ENCODE data around the gene ASTN2.

Gene ASTN2

GRCh38 chr9:117104716-117105495 lies 310.0 kb downstream of the ASTN2 start:
- DNase-seq (ENCODE audit: low spot score), result no peak

DNA sequence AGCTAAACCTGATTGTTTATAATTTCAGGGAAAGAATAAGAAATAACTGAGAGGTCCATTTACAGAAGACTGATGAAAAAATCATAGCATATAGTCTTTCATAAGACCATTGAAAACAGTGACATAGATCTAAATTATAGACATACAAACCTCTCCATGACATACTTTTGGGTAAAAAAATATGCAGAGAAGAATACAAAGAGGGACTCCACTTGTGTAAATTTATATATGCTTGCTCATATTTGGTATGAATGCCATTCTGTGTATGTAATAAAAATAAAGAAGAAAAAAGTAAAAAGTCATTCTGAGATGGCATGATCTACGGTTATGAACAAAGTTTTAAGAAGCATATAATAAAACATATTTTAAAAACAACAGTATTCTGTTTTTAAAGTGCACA lies 310.7 kb downstream of the ASTN2 start:
- DNase-seq (ENCODE audit: low spot score), result no peak

GRCh38 chr9:117103438-117104110 lies 311.3 kb downstream of the ASTN2 start:
- no peak for DNase-seq (ENCODE audit: low spot score)

- DNase-seq (ENCODE audit: low spot score), result no peak
These were observed 313.8 kb downstream of the ASTN2 start for GRCh38 chr9:117101008-117101407.

DNA sequence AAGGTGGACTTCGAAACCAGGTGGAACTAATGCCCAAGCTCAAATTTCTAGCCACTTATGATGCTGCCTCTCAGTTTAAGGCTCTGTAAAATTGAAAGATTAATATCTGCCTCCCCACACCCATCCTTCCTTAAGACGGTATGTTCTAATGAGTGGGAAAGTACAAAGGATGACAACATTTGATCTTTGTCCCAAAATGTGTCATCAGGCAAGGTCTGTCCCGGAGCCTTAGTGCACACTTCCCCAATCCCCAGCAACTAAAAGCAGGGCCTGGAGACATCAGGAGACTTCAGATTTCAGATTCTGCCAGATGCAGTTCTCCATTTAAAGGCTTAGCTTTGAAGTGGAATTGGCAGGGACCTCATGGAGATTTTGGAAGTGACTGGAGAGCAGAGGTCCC lies 316.5 kb downstream of the ASTN2 start:
- DNase-seq (ENCODE audit: low spot score), result no peak

DNA sequence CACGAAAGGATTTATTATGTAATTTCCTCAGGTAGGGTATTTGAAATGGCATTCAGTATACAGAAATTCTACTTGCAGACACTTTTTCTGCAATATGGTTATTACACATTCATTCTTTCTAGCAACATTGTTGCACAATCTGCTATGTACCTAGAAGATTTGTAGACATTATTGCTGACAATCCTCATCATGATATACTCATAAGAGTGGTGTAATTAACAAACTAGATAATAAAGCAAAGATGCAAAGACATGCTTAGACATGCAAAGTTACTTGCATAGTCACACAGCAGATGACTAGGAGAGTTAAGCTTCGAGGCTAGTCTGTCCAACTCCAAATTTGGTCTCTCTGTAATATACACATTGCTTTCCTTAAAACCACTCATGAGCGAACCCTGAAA lies 317.1 kb downstream of the ASTN2 start:
- DNase-seq (ENCODE audit: low spot score), result no peak

DNA sequence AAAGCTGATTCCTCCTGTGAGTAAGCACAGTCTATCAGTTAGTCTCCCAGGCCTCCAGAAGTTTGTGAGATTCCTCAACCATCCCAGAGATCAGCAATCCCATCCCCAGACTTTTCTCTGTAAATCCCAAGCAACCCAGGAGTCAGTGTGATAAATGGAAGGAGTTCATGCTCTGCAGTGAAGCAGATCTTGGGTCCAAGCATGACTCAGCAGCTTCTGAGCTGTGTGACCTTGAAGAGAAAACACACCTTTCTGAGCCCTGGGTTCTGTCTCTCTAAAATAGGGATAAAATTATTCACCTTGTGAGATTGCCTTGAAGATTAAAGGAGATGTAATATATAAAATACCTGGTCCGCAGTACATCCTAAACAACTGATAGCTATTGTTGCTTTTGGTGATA lies 318.7 kb downstream of the ASTN2 start:
- no peak for DNase-seq (ENCODE audit: low spot score)

- no peak for DNase-seq (ENCODE audit: low spot score)
These were observed 319.8 kb downstream of the ASTN2 start for GRCh38 chr9:117095081-117095480.

DNA sequence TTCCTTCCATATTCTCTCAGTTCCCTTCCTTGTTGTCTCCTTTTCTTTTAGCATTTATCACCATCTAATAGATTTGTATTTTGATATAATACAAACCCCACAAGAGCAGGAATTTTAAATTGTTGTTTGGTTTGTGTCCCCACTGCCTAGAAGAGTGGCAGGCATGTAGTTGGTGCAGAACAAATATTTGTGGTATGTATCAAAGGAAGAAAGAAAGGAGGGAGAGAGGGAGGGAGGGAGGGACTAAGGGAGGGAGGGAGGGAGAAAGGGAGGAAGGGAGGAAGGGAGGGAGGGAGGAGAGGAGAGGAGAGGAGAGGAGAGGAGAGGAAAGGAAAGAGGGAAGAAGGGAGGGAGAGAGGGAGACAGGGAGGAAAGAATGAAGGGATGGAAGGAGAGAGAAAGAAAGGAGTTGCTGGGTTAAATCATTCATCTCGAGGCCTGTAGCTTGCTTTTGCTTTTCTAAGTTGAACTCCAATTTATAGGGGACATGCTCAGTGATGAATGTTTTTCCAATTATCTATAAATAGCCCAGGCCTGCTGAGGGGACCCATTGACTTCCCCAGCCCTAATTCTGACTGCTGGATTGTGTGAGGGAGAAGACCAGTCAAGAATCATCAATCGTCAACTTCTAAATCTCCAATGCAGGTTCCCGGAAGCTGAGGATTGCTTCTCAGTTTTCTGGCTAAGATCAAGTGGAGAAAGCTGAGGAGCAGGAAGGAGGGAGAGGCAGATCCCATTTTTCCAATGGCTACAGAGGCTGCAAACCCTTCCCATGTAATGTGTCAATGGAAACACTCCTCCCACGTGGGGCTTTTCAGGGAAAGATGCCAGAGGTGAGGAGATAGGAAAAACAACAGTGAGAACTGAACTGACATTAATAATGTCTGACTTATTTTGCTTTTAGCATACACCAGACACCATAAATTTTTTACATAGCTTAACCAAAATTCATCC lies 320.7 kb downstream of the ASTN2 start:
- DNase-seq (ENCODE audit: low spot score), result no peak

DNA sequence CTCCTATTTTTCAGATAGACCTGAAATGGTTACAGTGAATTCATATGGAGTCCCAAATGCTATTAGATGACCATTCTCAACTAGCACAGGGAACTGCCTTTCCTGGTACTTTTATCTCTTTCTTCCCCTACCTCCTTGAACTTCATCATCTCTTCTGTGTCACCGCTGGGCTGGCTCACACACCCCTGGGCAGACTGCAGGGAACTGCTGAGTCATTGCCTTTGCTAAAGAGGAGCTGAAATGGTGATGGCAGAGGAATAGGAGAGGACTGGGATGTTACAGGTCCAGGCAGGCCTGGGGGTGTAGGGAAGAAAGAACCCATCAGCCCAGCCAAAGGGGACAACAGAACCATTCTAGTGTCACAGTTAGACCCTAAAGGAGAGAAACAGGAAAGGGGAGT lies 322.3 kb downstream of the ASTN2 start:
- no peak for DNase-seq (ENCODE audit: low spot score)

DNA sequence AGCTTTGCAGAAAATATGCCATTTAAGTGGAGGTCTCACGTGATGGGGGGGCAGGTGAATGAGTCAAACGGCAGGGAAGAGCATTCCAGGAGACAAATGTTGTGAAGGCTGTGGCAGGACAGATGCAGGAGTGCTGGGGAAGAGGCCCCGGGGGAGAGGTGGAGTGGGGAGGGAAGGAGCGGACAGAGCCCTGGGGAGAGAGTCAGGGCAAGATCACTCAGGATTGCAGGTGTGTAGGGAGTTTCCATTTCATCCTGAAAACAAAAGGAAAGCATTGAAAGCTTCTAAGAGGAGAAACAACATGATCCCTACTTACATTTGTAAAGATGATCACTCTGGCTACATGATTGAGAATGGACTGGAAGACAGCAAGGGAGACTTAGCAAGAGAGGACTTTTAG lies 323.3 kb downstream of the ASTN2 start:
- DNase-seq (ENCODE audit: low spot score), result no peak

GRCh38 chr9:117088786-117089185 lies 326.1 kb downstream of the ASTN2 start:
- DNase-seq (ENCODE audit: low spot score), result no peak

- no peak for DNase-seq (ENCODE audit: low spot score)
These were observed 326.7 kb downstream of the ASTN2 start for GRCh38 chr9:117088140-117088539.

DNA sequence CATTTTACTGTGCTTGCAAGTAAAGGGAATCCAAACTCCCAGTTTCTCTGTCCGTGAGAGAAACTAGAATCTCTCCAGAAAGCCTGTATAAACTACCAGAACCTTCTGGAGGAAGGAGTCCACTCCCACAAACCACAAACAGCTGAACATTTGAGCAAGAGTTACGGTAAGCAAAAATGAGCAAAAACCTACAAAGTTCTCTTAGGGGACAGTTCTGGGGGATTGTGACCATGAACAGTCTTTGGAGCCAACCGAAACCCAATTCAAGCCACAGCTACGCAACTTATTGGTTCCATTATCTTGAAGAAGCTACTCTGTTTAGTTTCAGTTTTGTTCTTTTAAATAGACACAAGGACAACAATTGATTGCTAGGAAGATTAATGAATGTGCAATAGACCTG lies 330.6 kb downstream of the ASTN2 start:
- no peak for DNase-seq (ENCODE audit: low spot score)

- DNase-seq (ENCODE audit: low spot score), result no peak
These were observed 331.3 kb downstream of the ASTN2 start for GRCh38 chr9:117083559-117083958.

GRCh38 chr9:117081641-117082317 lies 333.1 kb downstream of the ASTN2 start:
- DNase-seq (ENCODE audit: low spot score), result no peak

DNA sequence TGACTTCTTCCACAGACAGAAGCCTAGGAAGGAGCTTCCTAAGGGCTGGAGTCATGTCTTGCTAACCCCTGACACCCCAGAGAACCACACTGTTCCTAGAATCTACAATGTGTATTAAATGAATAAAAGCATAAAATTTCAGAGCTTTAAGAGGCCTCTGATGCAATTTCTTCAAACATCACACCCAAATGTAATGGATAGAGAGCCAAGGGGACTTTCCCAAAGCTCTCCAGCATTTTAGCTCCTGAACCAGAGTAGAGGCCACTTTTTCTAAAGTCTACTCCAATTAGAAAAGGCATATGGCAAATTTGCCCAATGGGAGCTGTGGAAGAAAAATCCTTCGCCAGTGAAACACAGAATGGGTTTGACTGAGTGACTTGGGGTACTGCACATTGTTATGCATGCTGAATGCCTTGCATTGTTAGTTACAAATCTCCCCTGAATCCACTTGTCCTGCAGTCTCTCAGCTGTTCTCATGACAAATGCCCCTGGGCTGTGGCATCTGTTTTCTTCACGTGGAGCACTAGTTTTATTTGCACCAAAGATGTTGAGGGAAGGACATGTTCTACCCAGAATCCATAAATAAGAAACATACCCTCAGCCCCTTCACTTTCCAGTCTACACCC lies 334.0 kb downstream of the ASTN2 start:
- no peak for DNase-seq (ENCODE audit: low spot score)

DNA sequence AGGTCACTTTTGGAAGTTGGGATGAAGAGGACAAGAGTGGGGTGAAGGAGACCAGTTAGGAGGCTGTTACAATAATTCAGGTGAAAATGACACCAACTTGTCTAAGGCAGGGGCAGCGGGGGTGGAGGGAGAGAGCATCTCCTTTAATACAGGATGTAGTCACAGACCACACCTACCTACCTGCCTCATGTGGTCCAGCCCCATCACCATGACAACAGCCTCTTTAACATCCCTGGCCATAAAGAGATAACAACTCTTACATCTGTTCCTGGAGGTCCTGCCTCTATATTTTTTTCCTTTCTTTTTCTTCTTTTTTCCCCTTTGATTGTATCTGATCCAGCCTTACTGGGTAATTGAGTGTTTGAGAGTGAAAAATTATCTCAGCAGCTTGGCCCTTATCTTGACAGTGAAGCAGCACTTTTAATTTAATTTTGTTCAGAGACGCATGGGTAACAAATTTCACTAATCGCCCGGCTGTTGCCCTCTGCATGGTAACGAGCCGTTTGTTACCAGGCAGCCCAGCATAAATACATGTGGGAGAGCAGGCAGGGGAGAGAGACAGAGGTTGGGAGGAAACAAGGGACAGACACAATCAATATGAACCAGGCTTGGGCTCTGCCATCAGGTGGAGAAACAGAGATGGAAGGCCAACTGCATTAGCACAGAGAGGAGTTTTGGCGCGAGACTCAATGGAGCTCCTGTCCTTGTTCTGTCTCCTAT lies 338.1 kb downstream of the ASTN2 start:
- DNase-seq (ENCODE audit: low spot score), result no peak

GRCh38 chr9:117075636-117076035 lies 339.2 kb downstream of the ASTN2 start:
- no peak for DNase-seq (ENCODE audit: low spot score)

GRCh38 chr9:117074784-117075520 lies 339.9 kb downstream of the ASTN2 start:
- no peak for DNase-seq (ENCODE audit: low spot score)
